HepG2 (cell line): ENCODE data around the gene GALR3. TPM values are rescaled to one million over a fixed set of nuclear protein-coding genes. Genes with fewer than 3 reads are reported as not detected.

Experiments used
- CTCF ChIP-seq: sonication (generic); formaldehyde crosslinking; IDR thresholded peaks from 2 replicates; pipeline ENCODE4 v1.5.0; 2020; ENCODE audit warnings: mild to moderate bottlenecking, missing genetic modification reagents, moderate library complexity
- EHMT2 ChIP-seq: fragments of 200-600 bp; sonication (generic); IDR thresholded peaks from 2 replicates; pipeline ENCODE4 v1.7.0; 2017; ENCODE audit warnings: antibody characterized with exemption, low read depth, low read length, borderline replicate concordance
- HIVEP1 ChIP-seq: sonication (generic); formaldehyde crosslinking; IDR thresholded peaks from 2 replicates; pipeline ENCODE4 v1.4.0; 2020; ENCODE audit warnings: mild to moderate bottlenecking, missing genetic modification reagents
- HNF1B ChIP-seq: sonication (generic); formaldehyde crosslinking; IDR thresholded peaks from 2 replicates; pipeline ENCODE4 v1.5.1; 2020; ENCODE audit warnings: mild to moderate bottlenecking, moderate library complexity, missing genetic modification reagents
- HOXA3 ChIP-seq: sonication (generic); formaldehyde crosslinking; IDR thresholded peaks from 2 replicates; pipeline ENCODE4 v1.5.0; 2020; ENCODE audit warnings: missing genetic modification reagents
- KLF15 ChIP-seq: sonication (generic); formaldehyde crosslinking; IDR thresholded peaks from 2 replicates; pipeline ENCODE4 v1.8.1; 2023; ENCODE audit warnings: borderline replicate concordance, mild to moderate bottlenecking, inconsistent platforms, missing genetic modification reagents, mixed read lengths
- NR2F6 ChIP-seq, 2 experiments: IDR thresholded peaks; 2 replicates each; pipeline ENCODE4 v1.6.1; 2016; ENCODE audit warnings: antibody characterized with exemption in 1 of 2, mild to moderate bottlenecking in 1 of 2
- PATZ1 ChIP-seq: sonication (generic); formaldehyde crosslinking; IDR thresholded peaks from 2 replicates; pipeline ENCODE4 v1.4.0; 2020; ENCODE audit warnings: missing genetic modification reagents
- PHF20 ChIP-seq: sonication (generic); formaldehyde crosslinking; IDR thresholded peaks from 2 replicates; pipeline ENCODE4 v1.5.0; 2020; ENCODE audit warnings: mild to moderate bottlenecking, missing genetic modification reagents
- RBFOX2 ChIP-seq: fragments of 200-400 bp; formaldehyde crosslinking; IDR thresholded peaks from 2 replicates; pipeline ENCODE4 v1.6.1; 2017; ENCODE audit warnings: low read depth, mild to moderate bottlenecking, low read length
- SALL1 ChIP-seq: sonication (generic); formaldehyde crosslinking; IDR thresholded peaks from 2 replicates; pipeline ENCODE4 v1.8.0; 2022; ENCODE audit warnings: mild to moderate bottlenecking, missing genetic modification reagents
- TOPORS ChIP-seq: sonication (generic); formaldehyde crosslinking; IDR thresholded peaks from 2 replicates; pipeline ENCODE4 v1.8.0; 2023; ENCODE audit warnings: mild to moderate bottlenecking, missing genetic modification reagents
- XBP1 ChIP-seq: sonication (generic); formaldehyde crosslinking; IDR thresholded peaks from 2 replicates; pipeline ENCODE4 v1.5.0; 2020; ENCODE audit warnings: missing genetic modification reagents
- ZFP36 ChIP-seq: fragments of 150-350 bp; IDR thresholded peaks from 2 replicates; pipeline ENCODE4 v1.6.1; 2018; ENCODE audit warnings: borderline replicate concordance, low read length, low read depth; ENCODE audit not compliant: partially characterized antibody
- ZNF510 ChIP-seq: sonication (generic); formaldehyde crosslinking; IDR thresholded peaks from 2 replicates; pipeline ENCODE4 v1.4.0; 2020; ENCODE audit warnings: low read depth, mild to moderate bottlenecking, missing genetic modification reagents
- ZNF644 ChIP-seq: IDR thresholded peaks from 2 replicates; pipeline ENCODE4 v1.6.1; 2016; ENCODE audit warnings: low read depth
- ZNF776 ChIP-seq: sonication (generic); formaldehyde crosslinking; IDR thresholded peaks from 2 replicates; pipeline ENCODE4 v1.4.0; 2020; ENCODE audit warnings: mild to moderate bottlenecking, missing genetic modification reagents
- polyA plus RNA-seq, 8 experiments: library from polyadenylated mRNA; depleted of rRNA in 3 of 8; stranded (reverse) in 7 of 8; unstranded in 1 of 8; fragments of >200 nt; fragmentation: Illumina TruSeq in 4 of 8; extraction: Trizol in 4 of 8; gene quantifications; 2 replicates each; pipeline versions ENCODE4 v1.2.1 to v1.2.3, GENCODE V29; 2011 to 2016; ENCODE audit warnings: low read depth in 4 of 8, missing spikeins in 1 of 8, mixed read lengths in 1 of 8; ENCODE audit not compliant: insufficient read depth in 1 of 8
- total RNA-seq, 5 experiments: library from RNA; depleted of rRNA; stranded (reverse); fragments of >200 nt; fragmentation: Illumina TruSeq; extraction: Trizol; gene quantifications; 2 replicates each; pipeline ENCODE4 v1.2.3, GENCODE V29; 2016; ENCODE audit warnings: low read depth in 1 of 5
- TF ChIP-seq, protein P1 (sequence below), 2 experiments: sonication (generic) in 1 of 2; formaldehyde crosslinking in 1 of 2; IDR thresholded peaks; 2 replicates each; pipeline versions ENCODE4 v1.6.1 to v1.9.0; 2014 to 2022; ENCODE audit warnings: antibody characterized with exemption in 1 of 2, borderline replicate concordance in 1 of 2, inconsistent platforms in 1 of 2, low read depth in 1 of 2, missing genetic modification reagents in 1 of 2

GALR3 gene
- total and polyA plus RNA-seq, 2 of the 13 experiments (the other 11 are each of a cell fraction or from before 2014, with no cell fraction given) = 0.13 TPM; not detected in 1

GRCh38 chr22:37781434-37782059, 41.6 kb upstream of the GALR3 start (continued):
- TF ChIP-seq HNF1B (CRISPR knock-in tag) = 0 out of 2 replicates have a peak, but pooled peaks have one; percentile 23
- no peak for TF ChIP-seq EHMT2
- 0 out of 2 replicates have a peak, but pooled peaks have one; percentile 28 for TF ChIP-seq HIVEP1 (CRISPR knock-in tag)
- no peak for TF ChIP-seq HOXA3 (CRISPR knock-in tag)
- no peak for TF ChIP-seq XBP1 (CRISPR knock-in tag)
- TF ChIP-seq TOPORS = no peak
- TF ChIP-seq SALL1 (CRISPR knock-in tag) = 0 out of 2 replicates have a peak, but pooled peaks have one; percentile 15
- TF ChIP-seq PATZ1 (CRISPR knock-in tag) = 0 out of 2 replicates have a peak, but pooled peaks have one; percentile 20
- TF ChIP-seq ZFP36 = no peak
- TF ChIP-seq, protein P1, sequence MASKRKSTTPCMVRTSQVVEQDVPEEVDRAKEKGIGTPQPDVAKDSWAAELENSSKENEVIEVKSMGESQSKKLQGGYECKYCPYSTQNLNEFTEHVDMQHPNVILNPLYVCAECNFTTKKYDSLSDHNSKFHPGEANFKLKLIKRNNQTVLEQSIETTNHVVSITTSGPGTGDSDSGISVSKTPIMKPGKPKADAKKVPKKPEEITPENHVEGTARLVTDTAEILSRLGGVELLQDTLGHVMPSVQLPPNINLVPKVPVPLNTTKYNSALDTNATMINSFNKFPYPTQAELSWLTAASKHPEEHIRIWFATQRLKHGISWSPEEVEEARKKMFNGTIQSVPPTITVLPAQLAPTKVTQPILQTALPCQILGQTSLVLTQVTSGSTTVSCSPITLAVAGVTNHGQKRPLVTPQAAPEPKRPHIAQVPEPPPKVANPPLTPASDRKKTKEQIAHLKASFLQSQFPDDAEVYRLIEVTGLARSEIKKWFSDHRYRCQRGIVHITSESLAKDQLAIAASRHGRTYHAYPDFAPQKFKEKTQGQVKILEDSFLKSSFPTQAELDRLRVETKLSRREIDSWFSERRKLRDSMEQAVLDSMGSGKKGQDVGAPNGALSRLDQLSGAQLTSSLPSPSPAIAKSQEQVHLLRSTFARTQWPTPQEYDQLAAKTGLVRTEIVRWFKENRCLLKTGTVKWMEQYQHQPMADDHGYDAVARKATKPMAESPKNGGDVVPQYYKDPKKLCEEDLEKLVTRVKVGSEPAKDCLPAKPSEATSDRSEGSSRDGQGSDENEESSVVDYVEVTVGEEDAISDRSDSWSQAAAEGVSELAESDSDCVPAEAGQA (IDR thresholded peaks at IDR 0.05; ENCODE audit: low read depth) = no peak
- TF ChIP-seq, protein P1 (CRISPR knock-in tag; IDR thresholded peaks at IDR 0.05; ENCODE audit: borderline replicate concordance) = no peak
- TF ChIP-seq ZNF510 (CRISPR knock-in tag) = no peak
- TF ChIP-seq ZNF644 (CRISPR knock-in tag) = no peak
- no peak for TF ChIP-seq NR2F6 (IDR thresholded peaks at IDR 0.05)
- TF ChIP-seq NR2F6 (CRISPR knock-in tag; IDR thresholded peaks at IDR 0.05) = peak; percentile 29; the same call in 1 of the 2 replicates
- no peak for TF ChIP-seq PHF20 (CRISPR knock-in tag)
- no peak for TF ChIP-seq KLF15
- TF ChIP-seq RBFOX2 = no peak
- peak; percentile 68 for TF ChIP-seq CTCF (CRISPR knock-in tag)
- TF ChIP-seq ZNF776 (CRISPR knock-in tag) = no peak
